Measurements from ENCODE around the gene DBET.
"Not testable (repeated sequence)": the region's sequence is repeated elsewhere in the genome, so short reads cannot be mapped to it uniquely, and the experiment has no call there.

GRCh38 chr4:190110033-190110432, 45.7 kb downstream of the DBET start:
- not testable (repeated sequence) for TF ChIP-seq CTCF, POLR2AphosphoS5 (IDR thresholded peaks at IDR 0.05)

Measured in transverse colon (tissue), 4 donors.